ENCODE measurements around the gene PTGDS.

Gene PTGDS

DNA sequence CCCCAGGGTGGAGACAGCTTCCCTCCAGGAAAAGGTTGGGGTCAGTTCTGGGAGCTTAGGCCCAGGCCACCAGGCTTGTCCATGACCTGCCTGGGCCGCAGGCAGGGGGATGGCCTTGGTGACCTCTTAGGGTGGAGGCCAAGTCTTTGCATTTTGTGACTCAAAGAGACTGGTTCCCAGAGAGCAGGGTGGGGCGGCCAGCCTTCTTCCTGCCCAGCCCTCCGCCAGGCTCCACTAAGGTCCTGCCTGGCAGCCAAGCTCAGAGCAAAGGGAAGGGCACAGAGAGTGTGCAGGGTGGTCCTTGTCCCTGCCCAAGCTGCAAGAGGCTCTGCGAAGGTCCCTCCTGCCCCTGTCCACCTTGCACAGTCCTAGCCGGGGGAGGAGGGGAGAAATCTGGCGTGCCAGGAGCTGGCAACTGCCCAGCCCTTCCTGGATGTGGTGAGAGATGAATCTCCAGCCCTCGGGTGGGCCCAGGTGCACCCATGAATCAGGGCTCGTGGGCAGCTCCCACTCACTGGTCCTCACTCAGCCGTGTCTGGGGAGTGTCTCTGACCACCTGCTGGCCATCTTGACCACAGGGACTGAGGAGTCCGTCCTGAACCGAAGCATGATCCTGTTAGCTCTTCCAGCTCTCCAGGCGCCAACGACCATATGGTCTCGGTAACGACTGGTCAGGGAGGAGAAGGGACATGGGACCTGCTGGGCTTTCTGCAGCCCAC lies 2.3 kb upstream of the PTGDS start:
- DNase-seq = no peak

DNA sequence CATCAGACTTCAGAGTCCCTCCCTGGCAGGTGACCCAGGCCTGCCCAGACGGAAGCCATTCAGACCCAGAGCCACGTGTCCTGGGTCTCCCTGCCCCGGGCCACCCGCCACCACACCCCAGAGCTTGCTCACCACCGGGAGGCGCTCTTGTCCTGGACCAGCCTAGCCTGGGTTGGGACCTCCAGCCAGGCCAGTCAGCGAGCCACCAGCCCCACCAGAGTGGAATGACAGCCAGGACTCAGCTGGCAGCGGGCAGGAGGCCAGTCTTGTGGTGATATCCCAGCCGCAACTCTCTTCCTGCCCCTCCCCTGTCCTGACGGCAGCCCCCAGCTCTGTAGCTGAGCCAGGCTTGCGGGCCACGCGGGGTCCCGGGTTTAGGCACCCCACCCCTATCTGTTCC lies 1.7 kb upstream of the PTGDS start:
- no peak for DNase-seq

- DNase-seq = no peak
Observed at GRCh38 chr9:136977649-136978072, 357 bp downstream of the PTGDS start.

DNA sequence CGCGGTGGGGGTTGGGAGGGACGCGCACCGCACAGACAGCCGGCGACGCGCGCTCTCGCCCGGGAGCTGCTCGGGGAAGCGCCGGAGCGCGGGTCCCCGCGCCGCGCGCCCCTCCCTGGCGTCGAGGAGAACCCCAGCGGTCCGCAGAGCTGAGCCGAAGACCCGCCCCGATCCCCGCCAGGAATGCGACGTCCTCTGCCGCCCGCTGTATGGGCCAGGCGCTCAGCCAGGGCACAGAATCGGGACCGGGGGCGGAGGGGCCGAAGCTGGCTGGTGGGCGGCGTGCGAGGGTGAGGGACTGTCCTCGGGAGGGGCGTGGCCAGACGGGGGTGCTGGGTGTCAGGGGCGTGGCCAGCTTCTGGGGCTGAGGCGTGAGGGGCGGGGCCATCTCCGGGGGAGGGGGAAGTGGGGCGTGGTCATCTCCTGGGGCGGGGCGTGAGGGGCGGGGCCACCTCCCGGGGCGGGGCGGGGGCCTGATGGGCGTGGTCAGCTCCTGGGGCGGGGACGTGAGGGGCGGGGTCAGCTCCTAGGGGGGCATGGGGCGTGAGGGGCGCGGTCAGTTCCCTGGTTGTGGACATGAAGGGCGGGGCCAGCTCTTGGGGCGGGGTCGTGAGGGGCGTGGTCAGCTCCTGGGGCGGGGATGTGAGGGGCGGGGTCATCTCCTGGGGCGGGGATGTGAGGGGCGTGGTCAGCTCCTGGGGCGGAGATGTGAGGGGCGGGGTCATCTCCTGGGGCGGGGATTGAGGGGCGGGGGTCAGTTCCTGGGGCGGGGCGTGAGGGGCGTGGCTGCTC lies 965 bp downstream of the PTGDS start:
- DNase-seq = no peak

- no peak for DNase-seq
Observed at GRCh38 chr9:136978865-136979544, 1.7 kb downstream of the PTGDS start.

DNA sequence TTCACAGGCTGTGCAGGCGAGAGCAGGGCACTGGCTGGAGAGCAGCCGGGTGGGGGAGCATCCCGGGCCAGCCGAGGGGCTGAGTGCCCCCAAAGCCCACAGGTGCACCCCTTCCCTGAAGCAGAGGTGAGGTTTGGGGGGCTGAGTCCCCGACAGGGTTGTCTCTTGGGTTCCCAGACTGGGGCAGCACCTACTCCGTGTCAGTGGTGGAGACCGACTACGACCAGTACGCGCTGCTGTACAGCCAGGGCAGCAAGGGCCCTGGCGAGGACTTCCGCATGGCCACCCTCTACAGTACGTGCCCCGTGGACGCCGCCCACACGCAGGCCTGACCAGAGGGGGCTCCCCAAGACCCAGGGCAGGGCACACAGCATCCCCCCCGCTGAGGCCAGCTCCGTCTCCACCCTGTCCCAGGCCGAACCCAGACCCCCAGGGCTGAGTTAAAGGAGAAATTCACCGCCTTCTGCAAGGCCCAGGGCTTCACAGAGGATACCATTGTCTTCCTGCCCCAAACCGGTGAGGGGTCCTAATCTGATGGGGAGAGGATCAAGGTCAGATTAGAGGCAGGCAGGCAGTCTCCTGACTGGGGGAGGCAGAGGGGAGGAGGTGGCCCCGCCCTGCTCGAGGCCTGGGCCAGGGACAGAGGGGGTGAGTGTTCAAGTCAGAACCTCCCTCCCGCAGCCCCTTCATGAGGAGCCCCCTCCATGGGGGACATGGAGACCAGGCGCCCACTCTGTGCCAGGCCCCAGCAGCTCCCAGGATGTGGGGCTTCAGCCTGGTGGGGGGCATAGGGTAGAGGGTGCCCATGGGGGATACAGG lies 2.7 kb downstream of the PTGDS start:
- DNase-seq = no peak

DNA sequence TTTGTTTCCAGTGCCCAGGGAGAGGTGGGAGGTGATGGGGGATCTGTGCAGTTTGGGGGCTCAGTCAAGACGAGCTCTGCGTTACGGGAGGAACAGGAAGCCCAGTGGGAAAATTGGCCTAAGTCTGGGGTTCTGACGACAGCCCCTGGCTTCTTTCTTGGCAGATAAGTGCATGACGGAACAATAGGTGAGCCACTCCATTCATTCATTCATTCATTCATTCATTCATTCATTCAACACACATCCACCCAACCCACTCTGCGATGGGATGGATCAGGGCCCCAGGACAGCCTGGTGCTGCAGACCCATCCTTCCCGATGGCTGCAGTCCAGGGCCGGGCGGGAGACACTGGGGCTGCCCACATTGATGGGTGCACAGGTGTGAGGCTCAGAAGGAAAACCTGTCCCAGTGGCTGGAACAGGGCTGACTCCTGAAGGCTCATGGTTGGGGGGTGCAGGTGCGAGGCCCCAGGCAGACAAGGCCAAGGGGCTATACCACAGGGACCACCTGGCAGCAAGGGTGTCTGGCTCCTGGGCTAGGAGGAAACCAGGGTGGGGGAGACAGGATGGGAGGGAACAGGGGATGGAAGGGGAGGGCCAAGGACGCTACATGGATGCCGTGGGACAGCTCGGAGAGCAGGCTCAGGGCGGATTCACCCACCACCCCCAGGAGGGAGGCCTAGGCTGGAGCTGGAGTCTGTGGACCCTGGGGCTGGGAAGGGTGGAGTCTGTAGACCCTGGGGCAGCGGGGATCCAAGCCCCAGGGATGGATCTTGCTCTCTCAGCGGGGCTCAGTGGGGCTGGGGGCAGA lies 3.6 kb downstream of the PTGDS start:
- DNase-seq = no peak

DNA sequence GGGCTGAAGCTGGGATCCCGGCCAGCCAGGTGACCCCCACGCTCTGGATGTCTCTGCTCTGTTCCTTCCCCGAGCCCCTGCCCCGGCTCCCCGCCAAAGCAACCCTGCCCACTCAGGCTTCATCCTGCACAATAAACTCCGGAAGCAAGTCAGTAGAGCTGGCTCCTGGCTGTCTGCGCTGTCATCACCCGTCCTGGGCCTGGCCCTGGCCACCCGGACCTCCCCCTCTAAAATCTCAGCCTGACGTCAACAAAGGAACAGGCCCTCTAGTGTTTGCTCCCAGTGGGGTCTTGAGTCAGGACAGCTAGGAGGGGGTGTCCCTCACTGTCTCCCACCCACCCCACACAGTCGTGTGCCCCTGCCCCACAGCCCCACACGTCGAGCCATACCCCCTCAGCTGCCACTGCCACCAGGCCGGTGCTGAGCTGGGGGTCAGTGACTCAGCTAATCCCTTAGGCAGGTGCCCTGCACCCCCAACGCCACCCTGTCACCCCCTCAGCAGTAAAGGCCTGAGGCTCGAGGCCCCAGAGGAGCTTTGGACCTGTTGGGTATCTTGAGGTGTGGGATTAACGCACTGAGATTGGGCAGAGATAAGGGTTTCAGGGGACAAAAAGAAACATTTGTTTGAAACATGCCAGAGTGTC lies 4.4 kb downstream of the PTGDS start:
- no peak for DNase-seq

DNA sequence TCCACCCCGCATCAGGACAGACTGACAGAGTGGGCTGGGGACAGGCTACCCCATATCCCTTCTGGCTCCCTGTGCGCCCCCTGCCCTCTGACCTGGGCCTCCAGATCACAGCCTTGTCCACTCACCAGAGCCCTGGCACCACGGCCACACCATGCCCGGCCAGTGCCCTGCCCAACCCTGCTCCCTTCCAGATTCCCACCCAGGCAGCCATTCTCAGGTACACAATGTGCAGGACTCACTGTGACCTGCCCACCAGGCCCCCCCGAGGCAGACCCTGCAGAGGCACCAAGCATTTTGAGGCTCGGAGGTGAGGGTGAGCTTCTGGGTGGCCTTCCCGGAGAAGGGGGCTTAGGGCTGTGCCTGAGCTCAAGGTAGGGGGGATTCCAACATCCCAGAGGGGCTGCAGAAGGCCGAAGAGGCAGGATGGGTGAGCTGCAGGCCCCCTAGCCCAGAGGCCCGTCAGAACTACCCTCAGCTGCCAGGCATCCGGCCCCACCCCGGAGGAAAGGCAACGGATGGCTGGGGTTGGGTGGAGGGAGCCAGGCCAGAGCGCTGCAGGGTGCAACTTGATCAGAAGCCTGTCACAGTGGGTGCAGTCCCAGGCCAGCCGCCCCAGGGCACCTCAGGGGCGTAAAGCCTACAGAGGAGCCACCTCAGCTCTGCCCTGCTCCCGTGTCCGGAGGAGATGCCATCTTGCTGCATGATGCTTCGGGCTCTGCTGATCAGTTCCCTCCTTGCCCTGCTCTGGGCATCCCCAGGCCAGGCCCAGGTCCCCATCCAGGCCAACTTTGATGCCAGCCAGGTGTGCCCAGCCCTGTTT lies 5.1 kb downstream of the PTGDS start, which contains the start of gene LCNL1:
LCNL1 (plus strand) TSS at position 762 of the 820 bp plus-strand sequence. CDS start 594 bp downstream, outside the sequence.
- DNase-seq = no peak

- no peak for DNase-seq
Observed at GRCh38 chr9:136983167-136983566, 5.9 kb downstream of the PTGDS start.

DNA sequence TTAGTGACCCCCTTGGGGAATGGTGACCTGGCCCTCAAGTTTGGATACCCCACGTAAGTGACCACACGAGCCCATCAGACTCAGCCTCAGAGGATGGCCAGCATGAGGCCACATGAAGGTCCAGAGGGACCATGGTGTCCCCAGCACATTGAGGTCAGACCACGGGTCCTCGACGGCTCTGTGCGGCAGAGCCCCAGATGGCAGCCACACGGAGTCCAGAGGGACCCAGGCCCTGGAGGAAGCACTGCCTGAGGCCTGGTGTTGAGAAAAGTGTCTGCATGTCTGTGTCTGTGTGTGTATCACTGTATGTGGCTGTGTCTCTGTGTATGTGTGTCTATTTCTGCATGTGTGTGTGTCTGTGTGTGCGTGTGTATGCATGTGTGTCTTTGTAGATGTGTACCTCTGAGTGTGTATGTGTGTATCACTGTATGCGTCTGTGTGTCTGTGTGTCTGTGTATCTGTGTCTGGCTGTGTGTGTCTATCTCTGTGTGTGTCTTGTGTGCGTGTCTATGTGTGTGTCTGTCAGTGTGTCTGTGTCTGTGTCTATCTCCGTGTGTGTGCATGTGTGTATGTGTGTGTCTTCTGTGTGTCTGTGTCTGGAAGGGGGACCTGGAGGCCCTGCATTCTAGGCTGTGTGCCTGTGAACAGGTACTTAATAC lies 6.5 kb downstream of the PTGDS start:
- no peak for DNase-seq

GRCh38 chr9:136984464-136985026 lies 7.2 kb downstream of the PTGDS start:
- DNase-seq = no peak

- no peak for DNase-seq
Observed at GRCh38 chr9:136985027-136985602, 7.8 kb downstream of the PTGDS start.

- no peak for DNase-seq
Observed at GRCh38 chr9:136985853-136986252, 8.5 kb downstream of the PTGDS start.

- DNase-seq = no peak
Observed at GRCh38 chr9:136988872-136989271, 11.6 kb downstream of the PTGDS start.

- no peak for DNase-seq
Observed at GRCh38 chr9:136990242-136990911, 13.1 kb downstream of the PTGDS start.

GRCh38 chr9:136991993-136992818 lies 14.9 kb downstream of the PTGDS start, which contains the start of gene PAXX:
TSS of gene PAXX (plus strand) at chr9:136992422. CDS start at chr9:136992444, 22 bp downstream.
- peak; percentile 47 for DNase-seq

Measured in NCI-H1694 treated with DMSO at 0.1 percent for 48 hours (cell line).